Heart right ventricle (tissue), 16 donors: ENCODE data around the gene RHO. TPM values are rescaled to one million over a fixed set of nuclear protein-coding genes. Genes with fewer than 3 reads are reported as not detected.

ENCODE experiments used
- ATAC-seq, 8 donors: fragments of 200-7000 bp; cut with Tn5 transposase; one replicate each; pipeline ENCODE4 v1.9.1; 2020; ENCODE audit warnings: mild to moderate bottlenecking in 8 of 8, moderate library complexity in 8 of 8, moderate number of reproducible peaks in 1 of 8
- DNase-seq, 2 donors: peaks; one replicate each; pipeline ENCODE4 v3.0.0-alpha.2; 2020
- H3K27ac ChIP-seq, 10 donors: fragments of 200-600 bp; sonication (generic) in 2 of 10; one replicate each; pipeline versions ENCODE4 v1.5.0 to v1.8.0; 2020 to 2022; ENCODE audit warnings: mild to moderate bottlenecking in 3 of 10
- H3K27me3 ChIP-seq, 7 donors: fragments of 200-600 bp; one replicate each; pipeline ENCODE4 v1.8.0; 2021 to 2022; ENCODE audit warnings: mild to moderate bottlenecking in 2 of 7
- H3K36me3 ChIP-seq, 9 donors: fragments of 200-600 bp; sonication (generic) in 1 of 9; one replicate each; pipeline versions ENCODE4 v1.5.0 to v1.8.0; 2020 to 2022; ENCODE audit warnings: mild to moderate bottlenecking in 2 of 9
- H3K4me1 ChIP-seq, 9 donors: fragments of 200-600 bp; sonication (generic) in 1 of 9; one replicate each; pipeline versions ENCODE4 v1.5.0 to v1.8.0; 2020 to 2022; ENCODE audit warnings: mild to moderate bottlenecking in 4 of 9
- H3K4me3 ChIP-seq, 10 donors: fragments of 200-600 bp; sonication (generic) in 2 of 10; one replicate each; pipeline versions ENCODE4 v1.5.0 to v1.8.0; 2020 to 2022; ENCODE audit warnings: mild to moderate bottlenecking in 7 of 10, moderate library complexity in 2 of 10
- H3K9me3 ChIP-seq, 11 donors: fragments of 200-600 bp in 10 of 11; sonication (generic) in 2 of 11; one replicate each; pipeline versions ENCODE4 v1.5.0 to v1.8.0; 2013 to 2022; ENCODE audit warnings: mild to moderate bottlenecking in 2 of 11, control low read depth in 1 of 11, moderate library complexity in 1 of 11
- WGBS, 2 donors: extraction: QIAGEN DNeasy Blood & Tissue Kit; methylation state at CpG; one replicate each; pipeline ENCODE4 v1.1.7; 2013; ENCODE audit warnings: inconsistent platforms in 1 of 2; 5-methylcytosine and 5-hydroxymethylcytosine counted together
- intact Hi-C, 10 donors: fragments of 100-400 bp; cut with DNase I; formaldehyde crosslinking; loops; one replicate each; pipeline versions ENCODE4 v1.11.1 to v1.14.2; 2022
- polyA plus RNA-seq, 2 donors: library from polyadenylated mRNA; stranded (reverse); fragments of 200-250 nt; gene quantifications; one replicate each; pipeline ENCODE4 v1.2.3, GENCODE V29; 2013
- total RNA-seq, 10 donors: library from RNA; stranded (reverse); fragmentation: NEBNext Ultra II Directional in 3 of 10; extraction: Animal tissue kit (Norgen Biotek cat#: 25700) in 3 of 10; gene quantifications; one replicate each; pipeline versions ENCODE4 v1.2.1 to v1.2.4, GENCODE V29; 2021 to 2023
- TF ChIP-seq, protein P1 (sequence below), 9 donors: fragments of 200-600 bp; sonication (generic) in 2 of 9; IDR thresholded peaks; one replicate each; pipeline versions ENCODE4 v1.5.0 to v1.8.0; 2021 to 2022; ENCODE audit warnings: antibody characterized with exemption in 9 of 9, mild to moderate bottlenecking in 5 of 9, moderate library complexity in 1 of 9
- donor health status: Arrhythmogenic right ventricular cardiomyopathy.
- donor health status: ischemic (EF 13 %, LVEDD 7.1; RV severe dilation, severe dysfunction).
- donor health status: healthy with polysubstance abuse.
- donor health status: DM: no; HTN: yes; CAD: no.
- donor health status: DM: no; HTN: no; CAD: no.
- donor health status: ischemic (EF 25% LVEDD 6.9; RV normal size, moderate dysfunction).
- donor health status: ischemic (EF 25% LVEDD 5.7; RV mildly dilated, moderate dysfunction).
- donor health status: healthy.
- donor health status: DM: yes; HTN: yes; CAD: no.
- donor health status: Ischemic cardiomyopathy.
- donor health status: ischemic (EF 35%, LVEDD 5.7; RV mildly dilated, moderate dysfunction).
- donor health status: nonischemic (EF 11% LVEDD 7.7; RV severe dilation, severe dysfunction).
- donor health status: DM: yes; HTN: yes; CAD: no.
- donor health status: PGD.
- donor health status: ischemic (EF 29% LVEDD 5.4; RV normal size, mild dysfunction).
- donor health status: nonischemic (EF 23%, LVEDD 6.1; RV moderate dilation, normal function).

The RHO gene
- total and polyA plus RNA-seq, 12 donors: not detected

- Histone ChIP-seq H3K27ac (peak overlapping the region in 3 of 10 donors; percentile 19 to 94 (median 41)), H3K4me1 (peaks cover 33 to 92% (median 85%) of the 10 kb centered on the region in 9 donors)
These were observed 27.9 kb downstream of the RHO start for GRCh38 chr3:129556358-129556695.

DNA sequence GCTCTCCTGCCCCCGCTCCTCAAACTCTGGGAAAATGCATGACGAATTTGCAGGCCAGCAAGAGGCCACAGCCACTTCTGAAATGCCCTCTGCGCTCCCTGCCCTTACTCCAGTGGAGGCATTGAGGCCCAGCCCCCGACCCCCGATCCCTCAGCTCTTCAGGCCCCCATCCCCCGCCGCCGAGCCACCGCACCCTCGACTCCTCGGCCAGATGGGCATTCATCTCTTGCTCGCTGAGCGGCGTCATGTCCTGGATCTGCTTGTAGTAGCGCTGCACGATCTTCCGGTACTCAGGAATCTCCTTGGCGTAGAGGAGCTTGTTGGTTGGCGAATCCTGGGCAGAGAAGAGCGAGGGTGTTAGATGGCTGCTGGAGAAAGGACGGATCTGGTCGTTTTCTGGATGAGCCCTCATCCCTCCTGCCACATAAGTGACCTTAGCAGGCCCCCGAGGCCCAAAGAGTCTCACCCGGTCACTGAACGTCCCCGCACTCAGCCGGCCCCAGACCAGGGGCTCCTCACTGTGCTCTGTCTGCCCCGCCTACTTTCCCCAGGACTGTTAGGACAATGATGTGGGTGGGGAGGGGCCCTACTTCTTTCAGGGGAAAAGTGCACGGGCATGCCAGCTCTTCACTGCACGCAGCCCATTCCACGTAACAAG lies 28.6 kb downstream of the RHO start:
- H3K27me3 ChIP-seq: no peaks in the 10 kb centered on the region
- ATAC-seq: no peak
- intact Hi-C loops: loop anchor here in 3 of 10 donors (5.0 to 10.0 kb wide), 3 partner anchors 35 to 52 kb away; no protein-coding TSS in a partner anchor
- TF ChIP-seq, protein P1, sequence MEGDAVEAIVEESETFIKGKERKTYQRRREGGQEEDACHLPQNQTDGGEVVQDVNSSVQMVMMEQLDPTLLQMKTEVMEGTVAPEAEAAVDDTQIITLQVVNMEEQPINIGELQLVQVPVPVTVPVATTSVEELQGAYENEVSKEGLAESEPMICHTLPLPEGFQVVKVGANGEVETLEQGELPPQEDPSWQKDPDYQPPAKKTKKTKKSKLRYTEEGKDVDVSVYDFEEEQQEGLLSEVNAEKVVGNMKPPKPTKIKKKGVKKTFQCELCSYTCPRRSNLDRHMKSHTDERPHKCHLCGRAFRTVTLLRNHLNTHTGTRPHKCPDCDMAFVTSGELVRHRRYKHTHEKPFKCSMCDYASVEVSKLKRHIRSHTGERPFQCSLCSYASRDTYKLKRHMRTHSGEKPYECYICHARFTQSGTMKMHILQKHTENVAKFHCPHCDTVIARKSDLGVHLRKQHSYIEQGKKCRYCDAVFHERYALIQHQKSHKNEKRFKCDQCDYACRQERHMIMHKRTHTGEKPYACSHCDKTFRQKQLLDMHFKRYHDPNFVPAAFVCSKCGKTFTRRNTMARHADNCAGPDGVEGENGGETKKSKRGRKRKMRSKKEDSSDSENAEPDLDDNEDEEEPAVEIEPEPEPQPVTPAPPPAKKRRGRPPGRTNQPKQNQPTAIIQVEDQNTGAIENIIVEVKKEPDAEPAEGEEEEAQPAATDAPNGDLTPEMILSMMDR (IDR thresholded peaks at IDR 0.05): no peak
- no peak overlapping the region for H3K4me3 ChIP-seq
- peaks cover 39 to 99% (median 92%) of the 10 kb centered on the region in 9 donors for H3K4me1 ChIP-seq
- H3K9me3 ChIP-seq: no peaks in the 10 kb centered on the region
- DNase-seq: no peak
- WGBS, 2 donors: 81 to 86% methylated on average over 31 of the region's 31 CpGs
- H3K36me3 ChIP-seq: peaks cover 0 to 76% (median 18%) of the 10 kb centered on the region in 9 donors
- H3K27ac ChIP-seq: peak overlapping the region in 5 of 10 donors; percentile 24 to 94 (median 36)

More at GRCh38 chr3:129556358-129556695, 27.9 kb downstream of the RHO start:
- intact Hi-C loops: loop anchor here in 3 of 10 donors (5.0 to 10.0 kb wide), 3 partner anchors 36 to 52 kb away; no protein-coding TSS in a partner anchor
- WGBS, 2 donors: 89 to 95% methylated on average over 15 of the region's 15 CpGs
- DNase-seq (no peak), ATAC-seq (no peak)
- TF ChIP-seq, protein P1 (IDR thresholded peaks at IDR 0.05): no peak
- Histone ChIP-seq H3K4me3 (no peak overlapping the region), H3K27me3 (no peaks in the 10 kb centered on the region), H3K36me3 (peaks cover 0 to 69% (median 15%) of the 10 kb centered on the region in 9 donors), H3K9me3 (no peaks in the 10 kb centered on the region)

- Histone ChIP-seq H3K4me1 (peaks cover 39 to 100% (median 90%) of the 10 kb centered on the region in 9 donors), H3K9me3 (no peaks in the 10 kb centered on the region), H3K4me3 (no peak overlapping the region), H3K36me3 (peaks cover 0 to 81% (median 21%) of the 10 kb centered on the region in 9 donors), H3K27ac (peak overlapping the region in 6 of 10 donors; percentile 24 to 94 (median 38)), H3K27me3 (no peaks in the 10 kb centered on the region)
- ATAC-seq: peak; percentile 5 to 56 (median 20)
- 39 to 50% methylated on average over 11 of the region's 11 CpGs for WGBS, 2 donors
- DNase-seq: no peak
- intact Hi-C loops: loop anchor here in 3 of 10 donors (5.0 to 10.0 kb wide), 3 partner anchors 35 to 53 kb away; no protein-coding TSS in a partner anchor
- TF ChIP-seq, protein P1 (IDR thresholded peaks at IDR 0.05): no peak
These were observed 29.1 kb downstream of the RHO start for GRCh38 chr3:129557548-129557894.

- Histone ChIP-seq H3K4me1 (peaks cover 39 to 100% (median 94%) of the 10 kb centered on the region in 9 donors), H3K9me3 (no peaks in the 10 kb centered on the region), H3K4me3 (no peak overlapping the region), H3K27me3 (no peaks in the 10 kb centered on the region), H3K27ac (peak overlapping the region in 6 of 10 donors; percentile 20 to 94 (median 46)), H3K36me3 (peaks cover 0 to 88% (median 27%) of the 10 kb centered on the region in 9 donors)
- TF ChIP-seq, protein P1 (IDR thresholded peaks at IDR 0.05): no peak
- 85 to 88% methylated on average over 15 of the region's 15 CpGs for WGBS, 2 donors
- DNase-seq (no peak), ATAC-seq (no peak)
- intact Hi-C loops: loop anchor here in 3 of 10 donors (5.0 to 10.0 kb wide), 3 partner anchors 34 to 53 kb away; no protein-coding TSS in a partner anchor
These were observed 29.8 kb downstream of the RHO start for GRCh38 chr3:129558081-129558771.
